HG03378 (cell line): ENCODE data around the gene NPAS3.

Experiments used
- ATAC-seq: cut with Tn5 transposase; IDR thresholded peaks from one replicate; pipeline ENCODE4 v1.9.1; 2021; ENCODE audit warnings: mild to moderate bottlenecking, moderate library complexity; ENCODE audit not compliant: unreplicated experiment

The NPAS3 gene

GRCh38 chr14:33534104-33534503 is 595.4 kb downstream of the NPAS3 start:
- no peak for ATAC-seq

- no peak for ATAC-seq
These were observed 596.0 kb downstream of the NPAS3 start for GRCh38 chr14:33534632-33535031.

- no peak for ATAC-seq
These were observed 601.3 kb downstream of the NPAS3 start for GRCh38 chr14:33539918-33540357.

- no peak for ATAC-seq
These were observed 602.5 kb downstream of the NPAS3 start for GRCh38 chr14:33541171-33541570.

- ATAC-seq: no peak
These were observed 603.9 kb downstream of the NPAS3 start for GRCh38 chr14:33542338-33543287.

- ATAC-seq: no peak
These were observed 607.0 kb downstream of the NPAS3 start for GRCh38 chr14:33545696-33546095.

GRCh38 chr14:33548606-33549005 is 609.9 kb downstream of the NPAS3 start:
- no peak for ATAC-seq

- no peak for ATAC-seq
These were observed 613.3 kb downstream of the NPAS3 start for GRCh38 chr14:33551963-33552362.

- ATAC-seq: no peak
These were observed 615.1 kb downstream of the NPAS3 start for GRCh38 chr14:33553706-33554278.

- no peak for ATAC-seq
These were observed 616.3 kb downstream of the NPAS3 start for GRCh38 chr14:33554988-33555387.

GRCh38 chr14:33555710-33556350 is 617.2 kb downstream of the NPAS3 start:
- ATAC-seq: no peak

GRCh38 chr14:33556382-33557121 is 617.9 kb downstream of the NPAS3 start:
- no peak for ATAC-seq

GRCh38 chr14:33560718-33561431 is 622.2 kb downstream of the NPAS3 start:
- no peak for ATAC-seq

- no peak for ATAC-seq
These were observed 623.0 kb downstream of the NPAS3 start for GRCh38 chr14:33561488-33562175.

GRCh38 chr14:33563191-33563900 is 624.7 kb downstream of the NPAS3 start:
- ATAC-seq: no peak

- ATAC-seq: no peak
These were observed 625.2 kb downstream of the NPAS3 start for GRCh38 chr14:33563901-33564197.

- peak; percentile 55 for ATAC-seq
These were observed 626.3 kb downstream of the NPAS3 start for GRCh38 chr14:33564774-33565630.

GRCh38 chr14:33566082-33566481 is 627.4 kb downstream of the NPAS3 start:
- ATAC-seq: no peak
